HG03457 (cell line): Measurements from ENCODE around the gene SLC1A7.

ENCODE experiments used
- ATAC-seq: cut with Tn5 transposase; IDR thresholded peaks from one replicate; pipeline ENCODE4 v1.9.1; 2021; ENCODE audit warnings: moderate number of reproducible peaks; ENCODE audit not compliant: unreplicated experiment

SLC1A7 gene

DNA sequence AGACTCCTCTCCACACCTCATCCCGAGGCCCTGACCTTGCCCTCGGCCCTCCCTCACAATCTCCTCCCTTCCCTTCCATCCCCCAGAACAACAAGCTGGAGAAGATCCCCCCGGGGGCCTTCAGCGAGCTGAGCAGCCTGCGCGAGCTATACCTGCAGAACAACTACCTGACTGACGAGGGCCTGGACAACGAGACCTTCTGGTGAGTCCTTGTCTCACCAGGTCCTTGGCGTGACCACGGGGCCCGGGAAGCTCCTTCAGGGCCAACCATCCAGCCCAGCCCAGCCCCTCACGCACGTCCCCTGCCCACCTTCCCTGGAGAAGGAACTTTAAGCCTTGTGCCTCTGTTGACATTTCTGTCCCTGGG is 64.9 kb downstream of the SLC1A7 start:
- ATAC-seq = no peak

DNA sequence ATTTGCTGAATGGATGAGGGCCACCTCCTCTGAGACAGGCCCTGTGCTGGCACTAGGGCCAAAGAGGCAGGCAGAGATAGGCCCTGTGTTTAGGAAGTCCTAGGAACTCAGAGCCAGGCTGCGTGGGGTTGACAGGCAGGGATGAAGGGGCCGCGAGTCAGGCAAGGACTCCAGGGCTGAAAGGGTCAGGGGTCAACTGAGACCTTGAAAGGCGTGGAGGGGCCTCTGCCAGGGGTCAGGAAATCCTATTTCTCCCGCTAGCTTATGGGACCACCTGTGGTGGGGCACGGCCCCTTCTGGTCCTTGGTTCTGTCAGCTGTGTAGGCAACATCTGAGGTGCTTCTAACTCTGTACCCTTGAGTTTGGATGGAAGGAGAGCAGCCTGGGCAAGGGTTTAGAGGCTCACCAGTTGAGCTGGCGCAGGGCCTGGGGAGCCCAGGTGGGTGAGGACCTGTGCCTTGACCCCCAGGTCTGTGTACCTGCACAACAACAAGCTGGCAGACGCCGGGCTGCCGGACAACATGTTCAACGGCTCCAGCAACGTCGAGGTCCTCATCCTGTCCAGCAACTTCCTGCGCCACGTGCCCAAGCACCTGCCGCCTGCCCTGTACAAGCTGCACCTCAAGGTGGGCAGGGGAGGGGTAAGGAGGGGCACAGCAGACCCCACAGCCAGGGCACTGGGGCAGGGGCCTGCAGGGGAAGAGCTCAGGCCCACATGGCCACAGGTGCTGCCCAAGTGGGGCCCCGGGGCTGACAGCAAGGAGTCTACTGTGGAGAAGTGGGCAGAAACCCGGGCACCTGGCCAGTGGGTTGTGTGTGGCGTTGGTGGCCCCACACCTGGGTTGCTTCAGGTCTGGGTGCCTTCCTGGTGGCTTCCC is 65.5 kb downstream of the SLC1A7 start:
- no peak for ATAC-seq

DNA sequence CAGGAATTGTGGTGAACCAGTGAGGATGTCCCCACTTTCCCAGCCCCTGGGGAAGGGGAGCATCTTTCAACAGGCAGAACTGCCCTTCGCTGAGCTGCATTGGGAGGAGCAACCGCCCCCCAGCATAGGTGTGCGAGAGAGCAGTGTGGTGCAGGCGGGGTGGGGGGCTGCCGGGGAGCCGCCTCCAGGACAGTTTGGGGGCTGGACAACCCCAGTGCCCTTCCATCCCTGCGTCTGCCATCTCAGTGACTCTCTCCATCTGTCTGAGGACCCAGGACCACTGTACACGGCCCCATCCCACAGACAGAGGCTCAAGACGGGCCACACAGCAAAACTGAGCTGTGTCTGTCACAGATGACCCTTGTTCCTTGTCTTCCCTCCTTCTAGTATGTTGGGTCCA is 66.3 kb downstream of the SLC1A7 start:
- ATAC-seq = no peak

DNA sequence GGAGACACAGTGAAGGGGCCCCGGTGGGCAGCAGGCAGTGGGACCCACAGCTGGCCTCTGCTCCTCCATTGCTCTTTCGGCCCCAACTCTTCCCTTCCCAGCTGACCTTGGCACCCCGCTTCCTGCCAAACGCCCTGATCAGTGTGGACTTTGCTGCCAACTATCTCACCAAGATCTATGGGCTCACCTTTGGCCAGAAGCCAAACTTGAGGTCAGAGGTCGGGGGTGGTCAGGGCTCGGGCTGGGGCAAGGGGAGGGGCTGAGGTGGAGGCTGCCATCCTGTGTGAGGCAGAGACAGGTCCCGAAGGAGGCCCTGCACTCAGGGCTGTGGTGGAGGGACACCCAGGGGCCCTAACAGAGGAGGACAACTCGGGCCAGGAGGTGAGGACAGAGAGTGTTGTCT is 66.7 kb downstream of the SLC1A7 start:
- ATAC-seq = no peak

DNA sequence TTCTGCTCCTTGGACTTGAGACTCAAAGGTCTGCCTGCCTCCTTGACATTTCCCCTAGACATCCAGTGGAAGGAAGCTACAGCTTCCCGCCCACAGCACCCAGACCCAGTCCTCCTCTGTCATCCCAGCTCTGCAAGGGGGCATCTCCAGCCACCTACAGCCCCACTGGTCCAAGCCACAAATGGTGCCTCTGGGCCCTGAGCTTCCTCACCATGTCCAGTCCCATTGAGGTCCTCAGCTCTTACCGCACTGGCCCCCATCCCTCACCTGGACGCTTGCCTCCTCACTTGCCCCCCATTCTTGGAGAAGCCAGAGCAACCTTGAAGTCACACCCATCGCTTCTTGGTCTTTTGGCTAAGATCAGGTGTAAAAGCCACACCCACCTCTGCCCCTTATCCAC is 67.2 kb downstream of the SLC1A7 start:
- ATAC-seq = no peak

DNA sequence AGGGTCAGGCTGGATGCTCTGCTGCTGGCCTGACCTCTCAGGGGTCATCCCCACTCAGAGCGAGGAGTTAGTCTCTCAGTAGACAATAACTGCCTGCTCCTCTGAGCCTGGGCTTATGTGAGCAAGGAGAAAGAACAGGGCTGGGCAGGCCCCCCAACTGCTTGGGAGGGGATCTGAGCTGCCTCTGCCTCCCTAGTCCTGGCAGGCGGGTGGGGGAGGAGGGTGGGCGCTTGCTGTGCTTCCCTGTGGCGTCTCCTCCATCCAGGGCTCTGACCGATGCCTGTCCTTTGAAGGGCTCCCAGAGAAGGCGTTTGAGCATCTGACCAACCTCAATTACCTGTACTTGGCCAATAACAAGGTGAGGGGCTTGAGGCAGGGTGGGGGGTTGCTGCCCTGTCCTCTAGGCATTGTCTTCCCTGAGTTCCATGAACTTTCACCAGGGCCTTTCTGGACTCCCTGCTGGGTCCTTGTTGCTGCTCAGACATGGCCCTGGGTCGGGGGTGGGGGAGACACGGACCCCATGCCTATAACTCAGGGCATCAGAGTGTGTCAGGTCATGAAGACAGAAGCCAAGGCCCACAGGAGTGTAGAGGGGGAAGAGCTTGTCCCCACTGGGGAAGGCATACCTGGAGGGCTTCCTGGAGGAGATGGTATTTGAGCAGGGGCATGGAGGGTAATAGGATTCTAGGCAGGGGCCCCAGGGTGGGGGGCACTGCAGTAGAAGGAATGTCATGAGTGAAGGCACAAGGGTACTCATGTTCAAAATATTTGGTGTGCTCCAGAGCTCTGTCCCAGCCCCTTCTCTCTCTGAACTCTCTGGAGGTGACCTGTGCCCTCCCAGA is 67.9 kb downstream of the SLC1A7 start:
- ATAC-seq = no peak

DNA sequence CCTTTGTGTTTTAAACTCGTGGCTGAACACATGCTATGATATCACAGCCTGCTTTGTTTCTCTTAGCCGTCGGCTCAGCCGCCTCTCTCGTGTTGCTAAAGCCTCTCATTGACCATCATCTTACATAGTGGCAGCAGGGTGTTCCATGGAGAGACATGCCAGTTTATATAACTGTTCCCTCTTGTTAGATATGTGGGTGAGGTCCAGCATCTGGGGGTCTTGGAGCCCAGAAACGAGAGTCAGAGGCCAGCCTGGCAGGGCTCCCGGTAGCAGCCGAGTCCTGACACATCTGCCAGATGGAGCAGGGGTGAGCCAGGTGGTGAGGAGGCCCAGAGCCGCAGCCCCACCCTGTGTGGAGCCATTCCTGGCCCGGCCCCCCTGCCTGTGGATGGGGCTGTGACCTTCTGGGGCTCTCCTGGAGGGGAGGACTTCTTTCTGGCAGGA is 68.5 kb downstream of the SLC1A7 start:
- ATAC-seq = no peak

DNA sequence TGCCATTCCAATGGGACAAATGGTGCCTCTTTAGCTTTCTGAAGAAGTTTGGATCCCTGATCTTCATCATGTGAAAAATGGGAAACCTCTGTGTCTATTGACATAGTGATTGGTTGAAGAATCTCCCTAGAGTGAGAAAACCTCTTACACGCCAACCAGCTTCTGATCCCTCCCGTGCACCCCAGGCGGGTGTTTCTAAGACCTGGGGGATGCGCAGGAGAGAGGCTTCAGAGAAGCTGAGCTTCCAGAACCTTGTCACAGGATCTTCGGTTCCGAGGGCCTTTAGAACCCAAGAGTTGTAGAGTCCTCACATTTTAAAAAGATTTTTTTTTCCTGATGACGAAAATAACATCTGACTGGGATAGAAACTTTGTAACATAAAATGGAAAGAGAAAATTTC is 69.2 kb downstream of the SLC1A7 start:
- no peak for ATAC-seq

DNA sequence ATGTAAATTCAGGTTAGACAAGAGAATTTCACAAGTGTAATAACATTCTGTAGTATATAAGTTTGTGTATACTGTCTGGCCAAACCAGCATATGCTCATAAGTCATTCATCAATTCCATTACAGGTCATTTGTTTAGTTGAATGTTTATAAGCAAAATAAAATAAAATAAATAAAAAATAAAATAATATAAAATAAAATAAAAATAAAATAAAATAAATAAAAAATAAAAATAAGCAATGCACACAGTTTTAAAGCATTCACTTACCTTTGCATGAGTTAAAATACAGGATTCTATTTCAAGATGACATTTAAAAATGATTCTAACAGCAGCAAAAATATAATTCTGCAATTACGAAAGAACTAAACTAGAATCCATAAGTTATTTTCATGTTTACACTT is 70.5 kb downstream of the SLC1A7 start:
- no peak for ATAC-seq

DNA sequence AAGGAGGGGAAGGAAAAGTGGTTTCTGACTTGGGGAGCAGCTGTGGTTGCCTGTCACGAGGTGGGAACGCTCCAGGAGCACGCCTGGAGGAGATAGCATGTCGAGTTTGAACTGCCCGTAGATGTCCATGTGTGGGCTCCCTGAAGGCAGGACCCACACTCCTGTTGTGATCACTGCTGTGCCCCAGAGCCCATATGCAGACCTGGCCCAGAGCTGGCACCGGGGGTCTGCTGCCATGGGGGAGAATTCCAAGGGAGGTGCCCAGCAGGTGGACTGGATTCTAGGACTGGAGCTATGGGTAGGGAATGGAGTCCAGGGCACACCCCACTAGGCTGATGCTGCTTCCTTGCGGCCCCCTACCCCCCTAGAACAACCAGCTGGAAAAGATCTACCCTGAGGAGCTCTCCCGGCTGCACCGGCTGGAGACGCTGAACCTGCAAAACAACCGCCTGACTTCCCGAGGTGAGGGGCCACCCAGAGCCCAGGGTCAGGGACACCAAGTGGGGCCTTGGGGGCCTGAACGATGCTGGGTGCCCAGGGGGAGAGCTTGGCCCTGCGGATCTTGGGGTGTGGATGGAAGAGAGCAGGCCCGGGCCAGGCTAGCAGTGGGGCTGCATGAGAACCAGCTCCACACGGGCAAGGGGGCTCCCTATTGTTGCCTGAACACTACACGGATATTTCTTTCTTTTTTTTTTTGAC is 71.1 kb downstream of the SLC1A7 start:
- no peak for ATAC-seq

DNA sequence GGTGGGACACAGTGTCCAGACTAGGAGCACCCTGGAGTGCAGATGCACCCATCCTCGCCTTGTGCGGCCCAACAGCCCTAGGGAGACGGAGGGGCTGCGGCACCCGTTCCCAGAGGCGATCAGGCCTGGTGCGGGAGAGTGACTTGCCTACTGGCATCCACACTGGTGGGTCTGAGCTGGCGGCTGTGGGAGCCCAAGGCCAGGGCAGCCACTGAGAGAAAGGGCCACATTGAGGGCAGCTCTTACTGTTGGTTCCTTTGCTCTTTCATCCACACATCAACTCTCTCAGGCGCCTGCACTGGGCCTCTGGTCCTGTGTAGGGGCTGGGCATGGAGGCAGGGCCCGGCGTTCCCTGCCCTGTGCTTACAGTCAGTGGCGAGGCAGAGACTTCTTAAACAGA is 71.8 kb downstream of the SLC1A7 start:
- no peak for ATAC-seq

DNA sequence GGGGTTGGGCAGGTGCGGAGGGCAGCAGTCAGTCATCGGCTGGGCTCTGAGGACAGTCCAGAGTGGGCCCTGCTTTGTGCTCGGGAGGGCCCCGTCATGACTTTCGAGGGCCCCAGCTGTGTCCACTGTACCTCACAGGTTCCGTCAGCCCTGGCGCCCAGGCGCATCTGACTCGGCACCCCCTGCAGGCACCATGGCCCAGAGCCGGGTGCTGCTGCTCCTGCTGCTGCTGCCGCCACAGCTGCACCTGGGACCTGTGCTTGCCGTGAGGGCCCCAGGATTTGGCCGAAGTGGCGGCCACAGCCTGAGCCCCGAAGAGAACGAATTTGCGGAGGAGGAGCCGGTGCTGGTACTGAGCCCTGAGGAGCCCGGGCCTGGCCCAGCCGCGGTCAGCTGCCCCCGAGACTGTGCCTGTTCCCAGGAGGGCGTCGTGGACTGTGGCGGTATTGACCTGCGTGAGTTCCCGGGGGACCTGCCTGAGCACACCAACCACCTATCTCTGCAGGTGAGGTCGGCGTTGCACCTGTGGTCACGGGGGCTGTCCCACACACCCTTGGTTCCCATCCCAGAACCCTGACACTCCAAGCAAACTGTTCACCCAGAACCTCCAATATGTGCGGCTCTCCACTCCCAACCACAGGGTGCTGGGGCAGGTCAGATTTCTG is 72.6 kb downstream of the SLC1A7 start:
- no peak for ATAC-seq

DNA sequence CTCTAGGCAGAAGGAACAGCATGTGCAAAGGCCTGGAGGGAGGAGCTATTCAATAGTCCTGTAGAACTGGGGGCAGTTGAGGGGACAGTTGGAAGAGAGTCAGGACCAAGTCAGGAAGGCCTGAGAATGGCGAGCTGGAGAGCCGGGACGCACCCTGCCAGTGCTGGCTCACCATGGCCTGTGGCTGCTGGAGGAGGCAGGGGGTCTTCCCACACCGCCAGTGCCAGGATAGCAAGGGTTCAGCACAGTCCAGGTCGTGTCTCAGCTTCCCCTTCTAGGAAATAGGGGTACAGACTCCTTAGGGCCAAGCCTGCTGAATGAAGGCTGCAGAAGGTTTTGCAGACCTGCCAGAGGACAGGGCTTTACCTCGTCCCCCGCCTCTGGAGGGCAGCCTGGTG is 73.2 kb downstream of the SLC1A7 start:
- ATAC-seq = no peak

DNA sequence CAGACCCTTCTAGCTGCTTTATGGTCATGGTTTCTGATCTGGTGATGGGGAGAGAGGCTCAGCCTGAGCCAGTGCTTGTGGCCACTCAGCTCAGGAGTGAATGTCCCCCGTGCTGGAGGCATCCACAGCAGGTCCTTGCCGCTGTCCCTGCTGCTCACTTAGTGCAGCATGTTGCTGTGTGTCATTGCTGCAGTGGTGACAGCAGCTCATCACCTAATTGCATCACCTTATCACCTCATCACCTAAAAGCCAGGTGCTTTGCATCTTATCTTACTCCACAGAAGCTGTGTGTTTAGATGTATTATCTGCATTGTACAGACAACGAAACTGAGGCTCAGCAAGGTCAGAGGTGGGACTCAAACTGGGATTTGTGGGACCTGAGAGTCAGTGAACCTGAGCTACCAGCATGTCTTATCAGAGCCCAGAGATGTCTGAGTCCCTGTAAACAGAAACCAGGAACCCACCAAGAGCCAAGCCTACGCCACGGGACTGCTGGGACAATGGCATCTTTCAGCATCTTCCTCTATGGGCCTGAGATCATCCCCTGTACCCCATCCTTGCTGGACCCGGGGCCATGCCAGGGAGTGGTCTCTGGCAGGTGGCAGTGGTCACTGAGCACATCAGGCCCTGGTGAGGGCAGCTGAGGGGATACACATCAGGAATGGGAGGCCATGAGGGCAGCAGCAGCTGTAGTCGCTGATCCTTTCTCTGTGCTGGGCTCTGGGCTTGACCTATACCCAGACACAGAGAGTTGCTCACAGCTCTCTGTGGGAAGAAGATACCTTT is 73.9 kb downstream of the SLC1A7 start:
- ATAC-seq = no peak

DNA sequence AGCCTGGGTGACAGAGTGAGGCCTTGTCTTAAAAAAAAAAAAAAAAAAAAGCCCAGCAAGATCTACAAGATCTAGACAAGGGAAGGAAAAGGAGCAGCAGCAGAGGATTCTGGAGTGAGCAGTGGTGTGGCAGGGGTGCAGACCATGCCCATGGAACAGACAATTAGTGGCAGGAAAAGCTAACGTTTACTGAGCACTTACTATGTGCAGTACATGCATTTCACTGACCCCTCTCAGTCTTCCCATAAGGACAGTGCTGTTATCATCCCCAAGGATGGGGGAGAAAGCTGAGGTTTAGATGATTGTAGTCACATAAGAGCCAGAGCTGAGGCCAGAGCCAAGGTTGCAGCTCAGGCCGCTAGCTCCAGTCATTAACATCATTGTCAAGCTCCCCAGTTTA is 74.6 kb downstream of the SLC1A7 start:
- ATAC-seq = no peak

DNA sequence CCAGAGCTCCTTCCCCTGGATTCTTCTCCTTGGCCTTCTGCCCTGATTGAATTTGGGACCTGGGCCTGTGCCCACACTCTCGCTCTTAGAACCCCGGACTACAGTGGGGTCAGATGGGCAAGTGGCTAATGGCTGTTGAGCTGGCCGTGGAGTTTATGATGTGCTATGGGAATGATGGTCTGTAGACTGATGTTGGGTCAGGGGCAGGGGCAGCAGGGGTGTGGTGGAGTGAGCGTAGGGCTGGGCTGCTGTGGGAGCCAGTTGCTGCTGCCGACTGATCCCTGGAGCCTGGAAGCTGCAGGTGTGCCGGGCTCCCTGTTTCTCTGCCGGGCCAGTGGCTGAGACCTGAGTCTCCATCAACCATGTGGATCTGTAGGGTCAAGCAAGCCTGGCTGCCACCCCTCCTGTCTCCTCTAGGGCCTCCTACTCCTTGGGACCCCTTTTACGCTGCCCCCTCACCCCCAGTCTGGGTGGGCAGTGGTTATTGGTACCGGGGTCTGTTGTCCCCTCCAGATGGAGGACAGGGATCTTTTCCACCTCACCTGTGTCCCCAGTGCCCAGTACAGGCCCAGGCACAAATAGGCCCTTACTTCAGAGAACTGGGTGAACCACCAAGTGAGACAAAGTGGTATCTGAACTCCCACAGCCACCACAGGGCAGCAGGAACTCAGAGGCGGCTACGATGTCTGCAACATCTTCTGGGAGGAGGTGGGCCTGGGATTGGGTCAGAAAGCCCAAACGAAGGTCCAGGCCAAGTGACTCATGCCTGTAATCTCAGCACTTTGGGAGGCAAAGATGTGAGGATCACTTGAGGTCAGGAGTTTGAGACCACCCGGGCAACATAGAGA is 75.3 kb downstream of the SLC1A7 start:
- ATAC-seq = no peak

DNA sequence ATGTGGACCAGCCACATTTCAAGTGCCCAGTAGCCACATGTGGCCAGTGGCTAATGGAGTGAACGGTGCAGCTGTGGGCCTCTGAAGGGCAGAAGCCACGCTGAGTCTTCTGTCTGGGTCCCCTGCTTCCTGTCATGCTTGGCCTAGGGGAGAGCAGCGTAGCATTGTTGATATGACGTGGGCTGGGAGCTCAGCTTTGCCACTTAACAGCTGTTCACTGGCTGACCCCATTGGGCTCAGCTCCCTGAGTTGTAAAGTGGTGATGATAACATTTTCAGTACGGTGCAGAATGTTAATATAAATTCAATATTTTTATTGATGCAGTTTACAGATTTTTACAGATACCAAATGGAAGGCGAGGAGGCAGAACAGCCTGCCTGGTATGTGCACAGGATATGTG is 76.0 kb downstream of the SLC1A7 start:
- ATAC-seq = no peak

DNA sequence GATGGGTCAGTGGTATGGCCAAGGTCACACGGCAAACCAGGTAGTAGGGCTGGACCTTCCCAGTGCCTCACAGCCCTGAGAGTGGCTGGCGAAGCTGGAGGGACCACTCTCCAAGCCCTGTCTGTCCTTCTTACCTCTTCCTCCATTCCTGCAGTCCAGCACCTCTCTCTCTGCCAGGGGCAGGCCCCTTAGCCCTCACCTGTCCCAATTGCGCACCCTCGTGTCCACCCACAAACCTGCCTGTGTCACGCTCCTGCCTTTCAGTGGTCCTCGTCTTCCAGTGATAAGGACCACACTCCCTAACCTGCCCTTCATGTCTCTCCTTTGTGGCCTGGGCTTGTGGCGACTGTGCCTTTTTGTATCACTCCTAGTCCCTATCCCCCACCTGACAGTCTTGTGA is 77.0 kb downstream of the SLC1A7 start:
- no peak for ATAC-seq

DNA sequence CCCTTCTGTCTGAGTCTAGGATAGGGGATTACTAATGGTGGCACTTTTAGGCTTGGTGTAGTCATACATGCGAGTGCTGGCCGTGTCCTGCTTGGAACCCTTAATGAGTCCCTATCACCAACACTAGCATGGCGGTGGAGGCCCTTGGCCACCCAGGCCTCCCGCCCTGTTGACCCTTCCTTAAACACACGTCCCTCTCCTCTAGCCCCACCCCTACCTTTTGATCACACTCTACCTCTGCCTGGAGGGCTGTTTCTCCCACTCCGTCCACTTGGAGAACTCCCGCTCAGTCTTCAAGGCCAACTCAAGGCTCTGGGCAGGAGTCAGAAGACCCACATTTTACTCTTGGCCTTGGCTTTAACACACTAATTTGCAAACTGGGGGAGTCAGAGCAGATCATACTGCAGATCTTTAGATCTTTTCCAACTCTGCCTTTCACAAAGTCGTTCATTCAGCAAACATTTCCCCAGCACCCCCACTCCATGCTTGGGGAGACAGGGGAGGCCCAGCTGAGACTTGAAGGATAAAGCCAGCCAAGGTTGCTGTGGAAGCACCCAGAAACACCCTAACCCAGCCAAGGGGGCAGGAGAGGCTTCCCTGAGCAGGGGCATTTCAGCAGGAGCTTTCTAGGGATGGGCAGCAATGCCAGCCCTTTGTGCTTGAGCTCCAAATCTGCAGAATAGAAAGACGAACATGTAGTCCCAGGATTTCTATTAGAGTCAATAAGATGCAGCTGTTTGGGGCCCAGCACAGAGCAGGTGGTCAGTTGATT is 78.5 kb downstream of the SLC1A7 start:
- no peak for ATAC-seq
